Measurements from ENCODE around the gene PCSK6. TPM values are rescaled to one million over a fixed set of nuclear protein-coding genes. Genes with fewer than 3 reads are reported as not detected.

The PCSK6 gene
- total RNA-seq, 1 experiment from 2014 or later: 2.9 TPM

DNA sequence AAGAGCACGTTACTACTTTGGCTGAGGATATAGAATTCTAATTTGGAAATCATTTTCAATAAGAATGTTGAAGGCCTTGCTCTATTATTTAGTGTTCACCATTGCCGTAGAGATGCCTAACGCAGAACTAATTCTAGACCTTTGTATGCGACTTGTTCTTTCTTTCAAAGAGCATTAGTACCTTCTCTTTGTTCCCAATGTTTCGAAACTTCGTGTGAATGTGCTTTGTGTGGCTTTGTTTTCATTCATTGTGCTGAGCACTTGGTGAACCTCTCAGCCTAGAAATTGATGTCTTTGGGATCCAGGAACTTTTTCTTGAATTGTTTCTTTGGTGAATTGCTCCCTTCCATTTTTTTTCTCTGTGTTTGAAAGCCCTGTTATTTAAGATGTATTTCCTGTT lies 19.8 kb upstream of the PCSK6 start:
- ATAC-seq (no peak), DNase-seq (ENCODE audit: low spot score) (no peak)
- H3K4me1 Mint-ChIP-seq: no peaks in the 10 kb centered on the region
- H3K27me3 Mint-ChIP-seq (ENCODE audit: low read depth): no peaks in the 10 kb centered on the region
- no peak overlapping the region for H3K27ac Mint-ChIP-seq
- H3K36me3 Mint-ChIP-seq: no peaks in the 10 kb centered on the region
- ChIA-PET POLR2A (no interaction called here), CTCF (no interaction called here)
- TF ChIP-seq ZNF138 (CRISPR knock-in tag; conservative IDR thresholded peaks at IDR 0.05): no peak
- TF ChIP-seq E2F5 (CRISPR knock-in tag; IDR thresholded peaks at IDR 0.05): no peak
- TF ChIP-seq ZBTB43 (CRISPR knock-in tag; IDR thresholded peaks at IDR 0.05): no peak
- TF ChIP-seq, protein P1, sequence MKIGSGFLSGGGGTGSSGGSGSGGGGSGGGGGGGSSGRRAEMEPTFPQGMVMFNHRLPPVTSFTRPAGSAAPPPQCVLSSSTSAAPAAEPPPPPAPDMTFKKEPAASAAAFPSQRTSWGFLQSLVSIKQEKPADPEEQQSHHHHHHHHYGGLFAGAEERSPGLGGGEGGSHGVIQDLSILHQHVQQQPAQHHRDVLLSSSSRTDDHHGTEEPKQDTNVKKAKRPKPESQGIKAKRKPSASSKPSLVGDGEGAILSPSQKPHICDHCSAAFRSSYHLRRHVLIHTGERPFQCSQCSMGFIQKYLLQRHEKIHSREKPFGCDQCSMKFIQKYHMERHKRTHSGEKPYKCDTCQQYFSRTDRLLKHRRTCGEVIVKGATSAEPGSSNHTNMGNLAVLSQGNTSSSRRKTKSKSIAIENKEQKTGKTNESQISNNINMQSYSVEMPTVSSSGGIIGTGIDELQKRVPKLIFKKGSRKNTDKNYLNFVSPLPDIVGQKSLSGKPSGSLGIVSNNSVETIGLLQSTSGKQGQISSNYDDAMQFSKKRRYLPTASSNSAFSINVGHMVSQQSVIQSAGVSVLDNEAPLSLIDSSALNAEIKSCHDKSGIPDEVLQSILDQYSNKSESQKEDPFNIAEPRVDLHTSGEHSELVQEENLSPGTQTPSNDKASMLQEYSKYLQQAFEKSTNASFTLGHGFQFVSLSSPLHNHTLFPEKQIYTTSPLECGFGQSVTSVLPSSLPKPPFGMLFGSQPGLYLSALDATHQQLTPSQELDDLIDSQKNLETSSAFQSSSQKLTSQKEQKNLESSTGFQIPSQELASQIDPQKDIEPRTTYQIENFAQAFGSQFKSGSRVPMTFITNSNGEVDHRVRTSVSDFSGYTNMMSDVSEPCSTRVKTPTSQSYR (CRISPR knock-in tag; IDR thresholded peaks at IDR 0.05): no peak
- no peak for TF ChIP-seq NFATC4 (CRISPR knock-in tag; IDR thresholded peaks at IDR 0.05)
- no peak for TF ChIP-seq CREB1 (CRISPR knock-in tag; IDR thresholded peaks at IDR 0.05)
- TF ChIP-seq FOXP1 (CRISPR knock-in tag; IDR thresholded peaks at IDR 0.05; ENCODE audit: borderline replicate concordance): no peak
- no peak for TF ChIP-seq ZNF396 (CRISPR knock-in tag; IDR thresholded peaks at IDR 0.05; ENCODE audit: borderline replicate concordance)
- no peak for TF ChIP-seq ZNF425 (CRISPR knock-in tag; conservative IDR thresholded peaks at IDR 0.05)
- TF ChIP-seq TEAD4 (CRISPR knock-in tag; IDR thresholded peaks at IDR 0.05): no peak
- TF ChIP-seq ZNF121 (CRISPR knock-in tag; IDR thresholded peaks at IDR 0.05): no peak
- no peak for TF ChIP-seq NFYB (CRISPR knock-in tag; conservative IDR thresholded peaks at IDR 0.05; ENCODE audit: low read depth)
- H3K9me3 Mint-ChIP-seq: no peaks in the 10 kb centered on the region
- H3K4me3 Mint-ChIP-seq: no peak overlapping the region

DNA sequence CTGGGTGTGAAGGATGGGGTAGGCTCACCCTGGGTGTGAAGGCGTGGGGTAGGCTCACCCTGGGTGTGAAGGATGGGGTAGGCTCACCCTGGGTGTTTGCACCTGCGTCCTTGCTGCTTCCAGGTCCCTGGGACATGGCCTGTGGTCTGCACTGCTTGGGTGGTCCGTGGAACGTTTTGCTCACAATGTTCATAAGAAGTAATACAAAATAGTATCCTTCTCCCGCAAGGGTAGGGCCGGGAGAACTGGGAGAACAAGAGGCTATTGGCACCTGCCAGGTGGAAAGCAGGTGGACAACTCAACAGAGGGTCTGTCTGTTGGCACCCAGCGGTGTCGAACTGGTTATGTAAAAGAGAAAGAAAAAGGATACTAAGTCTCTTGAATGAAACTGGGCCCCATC lies 17.0 kb upstream of the PCSK6 start:
- DNase-seq (ENCODE audit: low spot score) (no peak), ATAC-seq (no peak)
- H3K27me3 Mint-ChIP-seq (ENCODE audit: low read depth): no peaks in the 10 kb centered on the region
- no peaks in the 10 kb centered on the region for H3K36me3 Mint-ChIP-seq
- POLR2A ChIA-PET: no interaction called here
- no peak overlapping the region for H3K4me3 Mint-ChIP-seq
- no peaks in the 10 kb centered on the region for H3K9me3 Mint-ChIP-seq
- CTCF ChIA-PET: no interaction called here
- no peak overlapping the region for H3K27ac Mint-ChIP-seq
- H3K4me1 Mint-ChIP-seq: peaks cover 2% of the 10 kb centered on the region; the same call in 1 of the 2 replicates
- TF ChIP-seq SMAD3 (CRISPR knock-in tag; IDR thresholded peaks at IDR 0.05; ENCODE audit: borderline replicate concordance) (no peak), ZNF121 (CRISPR knock-in tag; IDR thresholded peaks at IDR 0.05) (no peak), FOXP1 (CRISPR knock-in tag; IDR thresholded peaks at IDR 0.05; ENCODE audit: borderline replicate concordance) (no peak), FOXJ3 (CRISPR knock-in tag; IDR thresholded peaks at IDR 0.05; ENCODE audit: borderline replicate concordance) (no peak), ZMAT4 (CRISPR knock-in tag; IDR thresholded peaks at IDR 0.05) (no peak), E2F5 (CRISPR knock-in tag; IDR thresholded peaks at IDR 0.05) (no peak), TP53 (CRISPR knock-in tag; IDR thresholded peaks at IDR 0.05) (no peak), CTCF (IDR thresholded peaks at IDR 0.05) (no peak), OVOL2 (CRISPR knock-in tag; IDR thresholded peaks at IDR 0.05; ENCODE audit: borderline replicate concordance) (no peak), SP1 (CRISPR knock-in tag; conservative IDR thresholded peaks at IDR 0.05) (no peak), ZNF232 (CRISPR knock-in tag; IDR thresholded peaks at IDR 0.05) (no peak), GRHL2 (CRISPR knock-in tag; IDR thresholded peaks at IDR 0.05; ENCODE audit: insufficient replicate concordance, severe bottlenecking) (no peak)
- TF ChIP-seq, protein P2, sequence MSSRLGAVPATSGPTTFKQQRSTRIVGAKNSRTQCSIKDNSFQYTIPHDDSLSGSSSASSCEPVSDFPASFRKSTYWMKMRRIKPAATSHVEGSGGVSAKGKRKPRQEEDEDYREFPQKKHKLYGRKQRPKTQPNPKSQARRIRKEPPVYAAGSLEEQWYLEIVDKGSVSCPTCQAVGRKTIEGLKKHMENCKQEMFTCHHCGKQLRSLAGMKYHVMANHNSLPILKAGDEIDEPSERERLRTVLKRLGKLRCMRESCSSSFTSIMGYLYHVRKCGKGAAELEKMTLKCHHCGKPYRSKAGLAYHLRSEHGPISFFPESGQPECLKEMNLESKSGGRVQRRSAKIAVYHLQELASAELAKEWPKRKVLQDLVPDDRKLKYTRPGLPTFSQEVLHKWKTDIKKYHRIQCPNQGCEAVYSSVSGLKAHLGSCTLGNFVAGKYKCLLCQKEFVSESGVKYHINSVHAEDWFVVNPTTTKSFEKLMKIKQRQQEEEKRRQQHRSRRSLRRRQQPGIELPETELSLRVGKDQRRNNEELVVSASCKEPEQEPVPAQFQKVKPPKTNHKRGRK (CRISPR knock-in tag; IDR thresholded peaks at IDR 0.05; ENCODE audit: borderline replicate concordance): no peak
